ENCODE measurements around the gene GTF2F1. TPM values are rescaled to one million over a fixed set of nuclear protein-coding genes. Genes with fewer than 3 reads are reported as not detected.
"Not testable (repeated sequence)": the region's sequence is repeated elsewhere in the genome, so short reads cannot be mapped to it uniquely, and the experiment has no call there.

Gene GTF2F1
- total RNA-seq, 2 donors from 2014 or later, result 58.2 to 73.6 TPM

GRCh38 chr19:6433165-6433564 lies 40.2 kb upstream of the GTF2F1 start:
- Histone ChIP-seq H3K36me3 (no peaks in the 10 kb centered on the region), H3K27me3 (no peaks in the 10 kb centered on the region), H3K27ac (no peak overlapping the region), H3K4me1 (no peaks in the 10 kb centered on the region), H3K4me3 (no peak overlapping the region), H3K9me3 (no peaks in the 10 kb centered on the region), H3K9ac (ENCODE audit: low read depth in 2 of 2, low read length in 2 of 2) (no peak overlapping the region)
- intact Hi-C loops (cut with DNase I), result no loop called here
- no peak for DNase-seq
- no peak for TF ChIP-seq CTCF (IDR thresholded peaks at IDR 0.05)

GRCh38 chr19:6431891-6432290 lies 38.9 kb upstream of the GTF2F1 start:
- no peak overlapping the region for H3K9ac ChIP-seq (ENCODE audit: low read depth in 2 of 2, low read length in 2 of 2)
- DNase-seq, result no peak
- H3K4me3 ChIP-seq, result no peak overlapping the region
- H3K27me3 ChIP-seq, result no peaks in the 10 kb centered on the region
- no peak for TF ChIP-seq CTCF (IDR thresholded peaks at IDR 0.05)
- intact Hi-C loops (cut with DNase I), result no loop called here
- no peaks in the 10 kb centered on the region for H3K4me1 ChIP-seq
- H3K36me3 ChIP-seq, result no peaks in the 10 kb centered on the region
- H3K9me3 ChIP-seq, result no peaks in the 10 kb centered on the region
- no peak overlapping the region for H3K27ac ChIP-seq

- Histone ChIP-seq H3K9me3 (no peaks in the 10 kb centered on the region), H3K27ac (no peak overlapping the region), H3K4me3 (no peak overlapping the region), H3K27me3 (no peaks in the 10 kb centered on the region), H3K36me3 (no peaks in the 10 kb centered on the region), H3K9ac (ENCODE audit: low read depth in 2 of 2, low read length in 2 of 2) (no peak overlapping the region), H3K4me1 (no peaks in the 10 kb centered on the region)
- intact Hi-C loops (cut with DNase I), result no loop called here
- no peak for TF ChIP-seq CTCF (IDR thresholded peaks at IDR 0.05)
- no peak for DNase-seq
These were observed 36.7 kb upstream of the GTF2F1 start for GRCh38 chr19:6429419-6430221.

- H3K9me3 ChIP-seq; H3K9ac ChIP-seq (ENCODE audit: low read depth in 2 of 2, low read length in 2 of 2); intact Hi-C loops (cut with DNase I); DNase-seq; H3K4me1 ChIP-seq; H3K36me3 ChIP-seq; H3K4me3 ChIP-seq; H3K27me3 ChIP-seq; H3K27ac ChIP-seq: not testable (repeated sequence)
These were observed 35.9 kb upstream of the GTF2F1 start for GRCh38 chr19:6428692-6429418.

- H3K36me3 ChIP-seq, result no peaks in the 10 kb centered on the region
- H3K4me1 ChIP-seq, result peaks cover 7% of the 10 kb centered on the region
- H3K4me3 ChIP-seq, result no peak overlapping the region
- no peak for TF ChIP-seq CTCF (IDR thresholded peaks at IDR 0.05)
- intact Hi-C loops (cut with DNase I), result no loop called here
- H3K9me3 ChIP-seq, result no peaks in the 10 kb centered on the region
- no peak overlapping the region for H3K27ac ChIP-seq
- DNase-seq, result no peak
- H3K27me3 ChIP-seq, result no peaks in the 10 kb centered on the region
- H3K9ac ChIP-seq (ENCODE audit: low read depth in 2 of 2, low read length in 2 of 2), result no peak overlapping the region
These were observed 34.2 kb upstream of the GTF2F1 start for GRCh38 chr19:6427131-6427530.

Data from colonic mucosa (tissue), 4 donors.